CD4-positive, alpha-beta T cell treated with Interleukin-4 for 1 hour (primary cell): ENCODE data around the gene HSPA4L.

ENCODE experiments used
- DNase-seq, 2 donors: peaks; one replicate each; pipeline ENCODE4 v3.0.0-alpha.2; 2020 to 2022

HSPA4L gene

GRCh38 chr4:127783955-127784770 lies 2.0 kb downstream of the HSPA4L start:
- no peak for DNase-seq

GRCh38 chr4:127788517-127788916 lies 6.4 kb downstream of the HSPA4L start:
- no peak for DNase-seq

- no peak for DNase-seq
Measured at GRCh38 chr4:127791391-127791790, 9.3 kb downstream of the HSPA4L start.

GRCh38 chr4:127793528-127793927 lies 11.4 kb downstream of the HSPA4L start:
- no peak for DNase-seq

- DNase-seq, result no peak
Measured at GRCh38 chr4:127799711-127800110, 17.6 kb downstream of the HSPA4L start.

GRCh38 chr4:127809173-127809800 lies 27.2 kb downstream of the HSPA4L start:
- DNase-seq, result no peak

- no peak for DNase-seq
Measured at GRCh38 chr4:127810551-127810950, 28.4 kb downstream of the HSPA4L start.

- no peak for DNase-seq
Measured at GRCh38 chr4:127822430-127822829, 40.3 kb downstream of the HSPA4L start.

GRCh38 chr4:127828121-127828520 lies 46.0 kb downstream of the HSPA4L start:
- no peak for DNase-seq

- DNase-seq, result no peak
Measured at GRCh38 chr4:127829014-127829413, 46.9 kb downstream of the HSPA4L start.

- no peak for DNase-seq
Measured at GRCh38 chr4:127832585-127832984, 50.5 kb downstream of the HSPA4L start.

GRCh38 chr4:127843704-127844600 lies 61.8 kb downstream of the HSPA4L start:
- no peak for DNase-seq

GRCh38 chr4:127844601-127845116 lies 62.5 kb downstream of the HSPA4L start:
- DNase-seq, result no peak

GRCh38 chr4:127846061-127846460 lies 63.9 kb downstream of the HSPA4L start:
- no peak for DNase-seq

GRCh38 chr4:127846765-127847164 lies 64.6 kb downstream of the HSPA4L start:
- no peak for DNase-seq

- DNase-seq, result no peak
Measured at GRCh38 chr4:127849505-127850234, 67.5 kb downstream of the HSPA4L start.

GRCh38 chr4:127852661-127853060 lies 70.5 kb downstream of the HSPA4L start:
- no peak for DNase-seq

- no peak for DNase-seq
Measured at GRCh38 chr4:127856196-127856812, 74.2 kb downstream of the HSPA4L start.

GRCh38 chr4:127856813-127857447 lies 74.8 kb downstream of the HSPA4L start:
- no peak for DNase-seq

- no peak for DNase-seq
Measured at GRCh38 chr4:127857641-127858040, 75.5 kb downstream of the HSPA4L start.

GRCh38 chr4:127868196-127868595 lies 86.1 kb downstream of the HSPA4L start:
- DNase-seq, result no peak

GRCh38 chr4:127870281-127870680 lies 88.2 kb downstream of the HSPA4L start:
- no peak for DNase-seq
